HG03139 (cell line): ENCODE measurements around the gene ORM1.

Experiments
- ATAC-seq: cut with Tn5 transposase; IDR thresholded peaks from one replicate; pipeline ENCODE4 v1.9.1; 2021; ENCODE audit not compliant: unreplicated experiment

The ORM1 gene

GRCh38 chr9:114375386-114376175, 52.7 kb downstream of the ORM1 start:
- ATAC-seq, result no peak
